Urothelium cell line (cell line): ENCODE results near the gene PANX2.

Source experiments
- DNase-seq: peaks from one replicate; pipeline ENCODE4 v3.0.0; 2011; ENCODE audit warnings: low spot score, mixed read lengths
- FAIRE-seq: peaks from 2 replicates; lab custom pipeline; 2011; peaks lifted over from hg19 to GRCh38; lab: Jason Lieb, UNC

PANX2 gene

DNA sequence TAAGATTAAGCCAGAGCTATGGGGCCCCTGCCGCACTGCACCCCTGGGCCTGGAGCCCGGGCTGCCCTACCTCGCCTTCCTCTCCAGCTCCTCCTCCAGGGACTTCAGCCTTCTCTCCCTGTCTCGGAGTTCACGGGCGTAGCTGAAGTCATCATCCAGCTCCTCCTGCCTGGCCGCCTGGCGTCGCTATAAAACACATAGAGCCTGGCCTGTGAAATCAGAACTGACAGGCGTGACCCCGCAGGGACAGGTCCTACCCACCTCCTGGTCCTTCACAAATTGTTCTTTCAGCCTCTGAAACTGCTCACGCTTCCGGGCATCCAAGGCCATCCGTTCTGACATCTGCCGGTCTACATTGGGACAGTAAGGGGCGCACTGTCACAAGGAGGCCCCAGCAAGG is 53.5 kb downstream of the PANX2 start:
- no peak for DNase-seq
- FAIRE-seq, result no peak

DNA sequence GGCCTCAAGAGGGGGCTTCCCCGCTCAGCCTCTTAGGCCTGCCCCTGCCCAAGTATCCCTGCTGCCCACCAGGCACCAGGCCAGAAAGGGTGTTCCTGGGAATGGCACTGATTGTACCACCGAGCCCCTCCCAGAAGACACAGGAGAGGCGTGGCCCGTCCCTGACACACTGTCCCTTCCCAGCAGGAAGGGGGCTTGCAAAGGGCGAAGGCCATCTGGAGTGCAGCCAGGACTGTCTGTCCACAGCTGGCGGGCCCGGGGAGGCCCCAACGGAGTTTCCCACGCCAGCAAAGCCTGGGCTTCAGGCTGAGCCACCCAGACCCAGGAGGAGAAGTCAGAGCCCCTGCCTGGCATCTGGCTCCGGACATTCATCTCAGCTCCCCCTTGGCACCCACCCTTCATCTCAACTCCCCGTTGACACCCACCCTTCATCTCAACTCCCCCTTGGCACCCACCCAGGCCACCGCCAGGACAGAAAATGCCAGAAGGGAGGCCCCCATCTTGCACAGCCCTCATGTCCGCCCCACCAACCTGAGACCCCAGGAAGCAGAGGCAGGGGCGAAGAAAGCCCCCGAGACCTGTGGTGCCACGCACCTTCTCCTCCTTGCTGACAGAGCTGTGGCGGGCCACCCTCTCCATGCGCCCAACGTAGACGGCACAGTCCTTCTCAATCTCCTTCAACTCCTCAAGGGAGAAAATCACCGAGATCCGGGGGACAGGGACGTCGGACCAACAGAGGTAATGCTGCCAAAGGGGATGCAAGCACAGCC is 54.9 kb downstream of the PANX2 start:
- FAIRE-seq (no peak), DNase-seq (no peak)

DNA sequence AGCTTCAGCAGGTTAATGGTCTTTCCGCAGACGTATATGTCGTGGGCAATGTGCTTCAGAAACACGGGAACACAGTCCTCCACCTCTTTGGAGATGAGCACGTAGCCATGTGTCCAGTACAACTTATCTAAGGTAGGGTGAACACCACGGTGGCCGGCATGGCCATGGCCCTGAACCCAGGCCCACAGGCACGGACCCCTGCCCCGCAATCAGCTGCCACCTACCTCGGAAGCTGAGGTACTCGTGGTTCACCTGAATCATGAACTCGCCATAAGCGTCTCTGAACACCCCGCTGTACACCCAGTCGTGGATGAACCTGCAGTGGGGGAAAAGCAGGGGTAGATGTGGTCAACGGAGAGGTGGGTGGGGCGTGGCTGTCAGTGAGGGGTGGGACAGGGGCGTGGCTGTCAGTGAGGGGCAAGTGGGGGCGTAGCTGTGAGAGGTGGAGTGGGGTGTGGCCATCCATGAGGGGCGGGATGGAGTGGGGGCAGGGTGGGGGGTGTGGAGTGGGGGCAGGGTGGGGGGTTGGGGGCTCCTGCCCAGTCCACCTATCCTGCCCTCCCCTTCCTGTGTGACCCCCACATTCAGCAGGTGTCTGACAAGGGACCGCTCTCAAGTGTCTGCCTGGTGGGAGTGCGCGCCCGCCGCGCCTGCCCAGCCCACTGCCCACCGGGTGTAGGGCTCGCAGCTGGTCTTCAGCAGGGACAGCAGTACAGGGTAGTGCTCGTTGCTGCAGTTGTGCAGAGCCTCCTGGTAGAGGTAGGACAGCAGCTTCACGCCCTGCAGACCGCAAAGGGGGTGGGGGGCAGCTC is 55.7 kb downstream of the PANX2 start:
- no peak for FAIRE-seq
- no peak for DNase-seq

DNA sequence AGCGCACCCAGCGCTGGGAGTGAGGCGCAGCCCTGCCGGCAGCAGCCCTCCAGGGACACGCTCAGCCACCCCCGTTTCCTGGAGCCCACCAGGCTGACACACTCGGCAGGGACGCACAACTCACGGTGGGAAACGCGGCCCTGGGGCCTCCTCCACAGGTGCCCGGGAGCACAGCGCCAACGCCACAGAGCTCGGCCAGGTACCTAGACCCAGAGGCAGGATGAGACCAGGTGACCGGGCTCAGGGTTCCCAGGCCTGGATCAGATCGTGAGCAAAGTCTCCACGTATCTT is 56.3 kb downstream of the PANX2 start:
- DNase-seq (no peak), FAIRE-seq (no peak)

DNA sequence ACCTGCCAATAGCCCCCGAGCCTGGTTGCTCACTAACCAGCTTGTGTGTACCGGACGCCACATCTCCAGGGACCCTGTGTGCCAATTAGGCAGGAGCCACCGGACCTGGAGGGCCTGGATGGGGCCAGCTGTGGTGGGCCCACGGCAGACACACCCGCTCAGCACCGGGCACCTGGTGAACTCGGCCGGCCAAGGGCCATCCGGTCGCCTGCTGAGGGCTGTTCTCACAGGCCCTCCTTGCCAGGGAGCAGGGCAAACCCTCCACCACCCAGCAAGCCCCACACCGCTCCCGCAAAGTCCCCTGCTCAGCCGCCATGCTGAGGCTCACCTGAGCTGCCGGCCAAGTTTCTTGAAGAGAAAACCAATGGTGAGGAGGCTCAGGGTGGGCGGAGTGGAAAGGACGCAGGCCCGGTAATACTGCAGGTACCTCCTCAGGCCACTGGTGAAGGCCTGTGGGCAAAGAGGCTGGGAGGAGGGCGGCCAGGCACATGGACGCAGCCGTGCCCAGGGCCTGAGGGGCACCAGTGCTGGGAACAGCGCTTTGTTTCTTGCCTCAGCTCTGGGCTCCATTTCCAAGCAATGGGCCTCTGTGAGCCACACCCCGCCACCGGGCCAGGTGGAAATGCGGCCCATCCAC is 57.2 kb downstream of the PANX2 start:
- no peak for FAIRE-seq
- no peak for DNase-seq

DNA sequence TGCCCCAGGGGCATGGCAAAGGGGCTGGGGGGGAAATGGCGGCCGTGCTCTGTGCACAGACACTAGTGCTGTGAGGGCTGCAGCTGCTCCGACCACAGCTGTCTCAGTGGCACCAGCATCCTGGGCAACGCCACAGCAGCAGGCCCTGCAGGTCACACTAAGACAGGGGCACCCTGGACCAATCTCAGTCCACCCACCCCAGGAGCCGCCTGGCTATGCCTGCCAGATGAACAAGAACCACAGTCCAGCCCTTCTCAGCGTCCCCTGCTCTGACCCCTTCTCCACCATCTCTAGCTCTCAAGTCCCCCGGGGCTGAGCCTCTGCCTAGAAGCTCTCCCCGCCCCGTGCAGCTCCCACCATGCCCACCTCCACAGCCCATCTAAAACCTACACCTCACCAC is 57.8 kb downstream of the PANX2 start:
- FAIRE-seq, result no peak
- DNase-seq, result no peak

DNA sequence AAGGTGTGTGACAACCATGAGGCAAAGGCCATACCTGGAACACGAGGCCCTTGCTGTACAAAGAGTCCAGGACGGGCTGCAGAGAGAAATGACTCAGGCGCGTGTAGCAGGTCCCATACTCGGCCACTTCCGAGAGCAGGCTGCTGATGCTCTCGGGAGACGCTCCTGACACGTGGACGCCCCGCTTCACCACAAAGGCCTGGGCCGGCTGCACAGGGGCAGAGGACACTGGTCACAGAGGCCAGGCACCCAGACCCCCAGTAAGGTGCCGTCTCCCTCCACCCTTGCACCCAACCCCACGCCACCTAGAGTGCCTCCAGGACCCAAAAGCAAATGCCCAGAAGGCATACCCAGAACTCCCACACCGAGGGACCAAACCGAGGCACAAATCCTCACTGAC is 58.8 kb downstream of the PANX2 start:
- no peak for DNase-seq
- FAIRE-seq, result no peak
